OCI-LY7 (cell line): Measurements from ENCODE around the gene EEF1A1.

Source experiments
- CTCF ChIP-seq: fragments of 200-600 bp; sonication (generic); conservative IDR thresholded peaks from 2 replicates; pipeline ENCODE4 v1.5.1; 2014; ENCODE audit warnings: mild to moderate bottlenecking, antibody characterized with exemption, low read length, moderate library complexity, mixed read lengths
- EZH2phosphoT487 ChIP-seq: fragments of 200-600 bp; sonication (generic); IDR thresholded peaks from 2 replicates; pipeline ENCODE4 v1.6.1; 2018; ENCODE audit warnings: low read depth, borderline replicate concordance, mild to moderate bottlenecking, mixed run types, antibody characterized with exemption, low read length, moderate library complexity, mixed read lengths

- no peak for TF ChIP-seq CTCF
- no peak for TF ChIP-seq EZH2phosphoT487
Observed at GRCh38 chr6:73565767-73566485, 45.1 kb upstream of the EEF1A1 start.
